ENCODE data around the gene OR2T11. TPM values are rescaled to one million over a fixed set of nuclear protein-coding genes. Genes with fewer than 3 reads are reported as not detected.

Gene OR2T11
- total and polyA plus RNA-seq, 5 donors from 2014 or later: not detected

GRCh38 chr1:248627971-248628844, 6.7 kb downstream of the OR2T11 start:
- Mint-ChIP-seq H3K27ac (no peak overlapping the region), H3K36me3 (no peaks in the 10 kb centered on the region), H3K9me3 (no peaks in the 10 kb centered on the region), H3K27me3 (no peaks in the 10 kb centered on the region), H3K4me1 (no peaks in the 10 kb centered on the region), H3K4me3 (no peak overlapping the region)
- ATAC-seq (ENCODE audit: low read depth in 2 of 2): no peak
- no peaks in the 10 kb centered on the region for H3K27me3 ChIP-seq (ENCODE audit: control insufficient read depth, insufficient read depth, low read length)
- H3K4me3 ChIP-seq (ENCODE audit: low read depth, low read length): no peak overlapping the region
- no peaks in the 10 kb centered on the region for H3K9me3 ChIP-seq (ENCODE audit: control insufficient read depth in 2 of 2, low read length in 2 of 2)
- no peaks in the 10 kb centered on the region for H3K4me1 ChIP-seq (ENCODE audit: control insufficient read depth, insufficient read depth, low read length, poor library complexity, severe bottlenecking)
- no peak overlapping the region for H3K27ac ChIP-seq (ENCODE audit: insufficient read depth, low read length, poor library complexity, severe bottlenecking)
- no peak for DNase-seq
- H3K36me3 ChIP-seq (ENCODE audit: control insufficient read depth, insufficient read depth, low read length): no peaks in the 10 kb centered on the region

GRCh38 chr1:248625971-248626370, 8.9 kb downstream of the OR2T11 start:
- H3K4me3 Mint-ChIP-seq: no peak overlapping the region
- H3K27ac Mint-ChIP-seq: no peak overlapping the region
- Histone ChIP-seq H3K27me3 (ENCODE audit: control insufficient read depth, insufficient read depth, low read length) (no peaks in the 10 kb centered on the region), H3K9me3 (ENCODE audit: control insufficient read depth in 2 of 2, low read length in 2 of 2) (no peaks in the 10 kb centered on the region), H3K4me3 (ENCODE audit: low read depth, low read length) (no peak overlapping the region), H3K4me1 (ENCODE audit: control insufficient read depth, insufficient read depth, low read length, poor library complexity, severe bottlenecking) (no peaks in the 10 kb centered on the region), H3K27ac (ENCODE audit: insufficient read depth, low read length, poor library complexity, severe bottlenecking) (no peak overlapping the region), H3K36me3 (ENCODE audit: control insufficient read depth, insufficient read depth, low read length) (no peaks in the 10 kb centered on the region)
- ATAC-seq (ENCODE audit: low read depth in 2 of 2) (no peak), DNase-seq (no peak)
- no peaks in the 10 kb centered on the region for H3K4me1 Mint-ChIP-seq
- H3K27me3 Mint-ChIP-seq: no peaks in the 10 kb centered on the region
- H3K9me3 Mint-ChIP-seq: no peaks in the 10 kb centered on the region
- H3K36me3 Mint-ChIP-seq: no peaks in the 10 kb centered on the region

- no peaks in the 10 kb centered on the region for H3K9me3 ChIP-seq (ENCODE audit: control insufficient read depth in 2 of 2, low read length in 2 of 2)
- no peak overlapping the region for H3K27ac ChIP-seq (ENCODE audit: insufficient read depth, low read length, poor library complexity, severe bottlenecking)
- H3K36me3 ChIP-seq (ENCODE audit: control insufficient read depth, insufficient read depth, low read length): no peaks in the 10 kb centered on the region
- H3K4me3 ChIP-seq (ENCODE audit: low read depth, low read length): no peak overlapping the region
- H3K9me3 Mint-ChIP-seq: no peaks in the 10 kb centered on the region
- H3K4me3 Mint-ChIP-seq: no peak overlapping the region
- ATAC-seq (ENCODE audit: low read depth in 2 of 2) (no peak), DNase-seq (no peak)
- no peak overlapping the region for H3K27ac Mint-ChIP-seq
- H3K36me3 Mint-ChIP-seq: no peaks in the 10 kb centered on the region
- no peaks in the 10 kb centered on the region for H3K27me3 ChIP-seq (ENCODE audit: control insufficient read depth, insufficient read depth, low read length)
- no peaks in the 10 kb centered on the region for H3K4me1 ChIP-seq (ENCODE audit: control insufficient read depth, insufficient read depth, low read length, poor library complexity, severe bottlenecking)
- no peaks in the 10 kb centered on the region for H3K4me1 Mint-ChIP-seq
- H3K27me3 Mint-ChIP-seq: no peaks in the 10 kb centered on the region
Observed at GRCh38 chr1:248625166-248625565, 9.7 kb downstream of the OR2T11 start.

- Mint-ChIP-seq H3K36me3 (no peaks in the 10 kb centered on the region), H3K27me3 (no peaks in the 10 kb centered on the region), H3K27ac (no peak overlapping the region), H3K4me3 (no peak overlapping the region), H3K9me3 (no peaks in the 10 kb centered on the region), H3K4me1 (peaks cover 0 to 3% (median under 1%) of the 10 kb centered on the region in 4 donors)
- ATAC-seq (ENCODE audit: low read depth in 2 of 2): peak; percentile 62 to 74
- H3K27ac ChIP-seq (ENCODE audit: insufficient read depth, low read length, poor library complexity, severe bottlenecking): no peak overlapping the region
- H3K9me3 ChIP-seq (ENCODE audit: control insufficient read depth in 2 of 2, low read length in 2 of 2): no peaks in the 10 kb centered on the region
- no peak overlapping the region for H3K4me3 ChIP-seq (ENCODE audit: low read depth, low read length)
- H3K27me3 ChIP-seq (ENCODE audit: control insufficient read depth, insufficient read depth, low read length): no peaks in the 10 kb centered on the region
- no peaks in the 10 kb centered on the region for H3K36me3 ChIP-seq (ENCODE audit: control insufficient read depth, insufficient read depth, low read length)
- peak in 2 of 3 donors; percentile 17 to 57 for DNase-seq
- no peaks in the 10 kb centered on the region for H3K4me1 ChIP-seq (ENCODE audit: control insufficient read depth, insufficient read depth, low read length, poor library complexity, severe bottlenecking)
Observed at GRCh38 chr1:248622570-248623001, 12.3 kb downstream of the OR2T11 start.

- DNase-seq: no peak
- H3K27ac Mint-ChIP-seq: no peak overlapping the region
- H3K36me3 Mint-ChIP-seq: no peaks in the 10 kb centered on the region
- H3K4me3 ChIP-seq (ENCODE audit: low read depth, low read length): no peak overlapping the region
- H3K27ac ChIP-seq (ENCODE audit: insufficient read depth, low read length, poor library complexity, severe bottlenecking): no peak overlapping the region
- no peaks in the 10 kb centered on the region for H3K36me3 ChIP-seq (ENCODE audit: control insufficient read depth, insufficient read depth, low read length)
- no peak overlapping the region for H3K4me3 Mint-ChIP-seq
- H3K9me3 ChIP-seq (ENCODE audit: control insufficient read depth in 2 of 2, low read length in 2 of 2): no peaks in the 10 kb centered on the region
- no peaks in the 10 kb centered on the region for H3K27me3 Mint-ChIP-seq
- no peaks in the 10 kb centered on the region for H3K9me3 Mint-ChIP-seq
- no peak for ATAC-seq (ENCODE audit: low read depth in 2 of 2)
- no peaks in the 10 kb centered on the region for H3K27me3 ChIP-seq (ENCODE audit: control insufficient read depth, insufficient read depth, low read length)
- no peaks in the 10 kb centered on the region for H3K4me1 ChIP-seq (ENCODE audit: control insufficient read depth, insufficient read depth, low read length, poor library complexity, severe bottlenecking)
- peaks cover 0 to 3% (median under 1%) of the 10 kb centered on the region in 4 donors for H3K4me1 Mint-ChIP-seq
Observed at GRCh38 chr1:248621770-248622169, 13.1 kb downstream of the OR2T11 start.

GRCh38 chr1:248618878-248619277, 16.0 kb downstream of the OR2T11 start:
- no peaks in the 10 kb centered on the region for H3K27me3 ChIP-seq (ENCODE audit: control insufficient read depth, insufficient read depth, low read length)
- Mint-ChIP-seq H3K27me3 (no peaks in the 10 kb centered on the region), H3K4me3 (no peak overlapping the region), H3K27ac (peak overlapping the region in 1 of 3 donors; percentile 13), H3K4me1 (peaks cover 0 to 3% (median under 1%) of the 10 kb centered on the region in 4 donors), H3K9me3 (no peaks in the 10 kb centered on the region), H3K36me3 (no peaks in the 10 kb centered on the region)
- ATAC-seq (ENCODE audit: low read depth in 2 of 2) (no peak), DNase-seq (peak in 2 of 3 donors; percentile 14 to 55)
- H3K27ac ChIP-seq (ENCODE audit: insufficient read depth, low read length, poor library complexity, severe bottlenecking): no peak overlapping the region
- H3K9me3 ChIP-seq (ENCODE audit: control insufficient read depth in 2 of 2, low read length in 2 of 2): no peaks in the 10 kb centered on the region
- no peaks in the 10 kb centered on the region for H3K36me3 ChIP-seq (ENCODE audit: control insufficient read depth, insufficient read depth, low read length)
- no peak overlapping the region for H3K4me3 ChIP-seq (ENCODE audit: low read depth, low read length)
- H3K4me1 ChIP-seq (ENCODE audit: control insufficient read depth, insufficient read depth, low read length, poor library complexity, severe bottlenecking): no peaks in the 10 kb centered on the region

- no peak for DNase-seq
- no peak for ATAC-seq (ENCODE audit: low read depth in 2 of 2)
- Histone ChIP-seq H3K4me1 (ENCODE audit: control insufficient read depth, insufficient read depth, low read length, poor library complexity, severe bottlenecking) (no peaks in the 10 kb centered on the region), H3K36me3 (ENCODE audit: control insufficient read depth, insufficient read depth, low read length) (no peaks in the 10 kb centered on the region), H3K27me3 (ENCODE audit: control insufficient read depth, insufficient read depth, low read length) (no peaks in the 10 kb centered on the region), H3K9me3 (ENCODE audit: control insufficient read depth in 2 of 2, low read length in 2 of 2) (no peaks in the 10 kb centered on the region), H3K27ac (ENCODE audit: insufficient read depth, low read length, poor library complexity, severe bottlenecking) (no peak overlapping the region), H3K4me3 (ENCODE audit: low read depth, low read length) (no peak overlapping the region)
- Mint-ChIP-seq H3K9me3 (no peaks in the 10 kb centered on the region), H3K4me1 (peaks cover 0 to 3% (median under 1%) of the 10 kb centered on the region in 4 donors), H3K27ac (no peak overlapping the region), H3K36me3 (no peaks in the 10 kb centered on the region), H3K27me3 (no peaks in the 10 kb centered on the region), H3K4me3 (no peak overlapping the region)
Observed at GRCh38 chr1:248618119-248618518, 16.8 kb downstream of the OR2T11 start.

- no peaks in the 10 kb centered on the region for H3K36me3 Mint-ChIP-seq
- DNase-seq: no peak
- Histone ChIP-seq H3K4me3 (ENCODE audit: low read depth, low read length) (no peak overlapping the region), H3K4me1 (ENCODE audit: control insufficient read depth, insufficient read depth, low read length, poor library complexity, severe bottlenecking) (no peaks in the 10 kb centered on the region), H3K27ac (ENCODE audit: insufficient read depth, low read length, poor library complexity, severe bottlenecking) (no peak overlapping the region), H3K9me3 (ENCODE audit: control insufficient read depth in 2 of 2, low read length in 2 of 2) (no peaks in the 10 kb centered on the region), H3K36me3 (ENCODE audit: control insufficient read depth, insufficient read depth, low read length) (no peaks in the 10 kb centered on the region), H3K27me3 (ENCODE audit: control insufficient read depth, insufficient read depth, low read length) (no peaks in the 10 kb centered on the region)
- H3K27me3 Mint-ChIP-seq: no peaks in the 10 kb centered on the region
- H3K9me3 Mint-ChIP-seq: no peaks in the 10 kb centered on the region
- no peak overlapping the region for H3K4me3 Mint-ChIP-seq
- no peak for ATAC-seq (ENCODE audit: low read depth in 2 of 2)
- H3K4me1 Mint-ChIP-seq: peaks cover 0 to 4% (median 0%) of the 10 kb centered on the region in 4 donors
- H3K27ac Mint-ChIP-seq: no peak overlapping the region
Observed at GRCh38 chr1:248613742-248614141, 21.1 kb downstream of the OR2T11 start.
